Measurements from ENCODE around the gene PSAP. TPM values are rescaled to one million over a fixed set of nuclear protein-coding genes. Genes with fewer than 3 reads are reported as not detected.

PSAP gene
- total RNA-seq, 2 experiments from 2014 or later: 93.1 to 97.0 TPM

DNA sequence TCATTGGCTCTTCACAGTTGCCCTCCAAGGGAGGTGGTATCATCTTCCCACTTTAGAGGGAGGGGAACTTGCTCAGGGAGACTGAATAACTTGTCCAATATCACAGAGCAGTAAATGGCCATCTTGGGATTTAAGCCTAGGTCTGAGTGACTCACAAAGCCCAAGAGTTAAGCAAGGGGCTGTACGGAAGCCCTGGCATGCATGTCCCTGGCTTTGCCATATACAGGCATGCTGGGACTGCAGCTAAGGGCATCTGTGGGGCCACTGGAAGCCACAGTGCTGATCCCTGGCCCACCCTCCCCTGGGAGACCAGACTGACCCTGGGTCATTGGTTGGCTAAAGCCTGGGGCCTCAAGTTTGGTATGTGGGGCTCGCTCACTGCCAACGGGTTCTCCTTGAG is 80.8 kb downstream of the PSAP start:
- no peak for DNase-seq
- peak overlapping the region; percentile 81 for H3K4me3 Mint-ChIP-seq
- no peaks in the 10 kb centered on the region for H3K27me3 Mint-ChIP-seq
- H3K4me1 Mint-ChIP-seq: peaks cover 77% of the 10 kb centered on the region
- no peaks in the 10 kb centered on the region for H3K9me3 Mint-ChIP-seq
- peaks cover 26% of the 10 kb centered on the region for H3K36me3 Mint-ChIP-seq
- H3K27ac Mint-ChIP-seq: peak overlapping the region; percentile 93

DNA sequence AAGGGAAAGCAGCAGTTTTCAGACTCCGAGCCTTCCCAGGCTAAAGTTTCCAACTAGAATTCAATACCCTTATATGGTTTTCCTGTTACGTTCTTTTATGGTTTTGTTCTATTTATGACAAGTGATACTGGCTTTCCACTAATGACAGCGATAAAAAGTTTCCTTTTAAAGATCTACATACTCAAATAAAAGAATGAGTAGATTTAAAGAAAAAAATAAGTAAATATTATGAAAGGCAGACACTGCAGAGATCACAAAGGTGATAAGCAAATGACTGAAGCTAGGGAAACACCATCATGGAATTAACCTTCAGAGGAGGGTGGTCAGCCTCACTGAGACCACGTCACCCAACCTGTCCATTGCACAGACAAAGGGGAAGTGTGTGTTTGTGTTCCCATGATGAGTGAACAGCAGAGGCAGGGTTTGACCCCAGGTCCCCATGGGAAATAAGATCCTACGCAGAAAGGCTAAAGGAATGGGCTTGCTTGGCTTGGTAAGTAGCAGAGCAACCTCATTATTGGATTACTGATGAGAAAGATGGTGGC is 81.7 kb downstream of the PSAP start:
- Mint-ChIP-seq H3K9me3 (no peaks in the 10 kb centered on the region), H3K27me3 (no peaks in the 10 kb centered on the region), H3K27ac (peak overlapping the region; percentile 93), H3K36me3 (peaks cover 27% of the 10 kb centered on the region), H3K4me3 (peak overlapping the region; percentile 81), H3K4me1 (peaks cover 77% of the 10 kb centered on the region)
- no peak for DNase-seq

DNA sequence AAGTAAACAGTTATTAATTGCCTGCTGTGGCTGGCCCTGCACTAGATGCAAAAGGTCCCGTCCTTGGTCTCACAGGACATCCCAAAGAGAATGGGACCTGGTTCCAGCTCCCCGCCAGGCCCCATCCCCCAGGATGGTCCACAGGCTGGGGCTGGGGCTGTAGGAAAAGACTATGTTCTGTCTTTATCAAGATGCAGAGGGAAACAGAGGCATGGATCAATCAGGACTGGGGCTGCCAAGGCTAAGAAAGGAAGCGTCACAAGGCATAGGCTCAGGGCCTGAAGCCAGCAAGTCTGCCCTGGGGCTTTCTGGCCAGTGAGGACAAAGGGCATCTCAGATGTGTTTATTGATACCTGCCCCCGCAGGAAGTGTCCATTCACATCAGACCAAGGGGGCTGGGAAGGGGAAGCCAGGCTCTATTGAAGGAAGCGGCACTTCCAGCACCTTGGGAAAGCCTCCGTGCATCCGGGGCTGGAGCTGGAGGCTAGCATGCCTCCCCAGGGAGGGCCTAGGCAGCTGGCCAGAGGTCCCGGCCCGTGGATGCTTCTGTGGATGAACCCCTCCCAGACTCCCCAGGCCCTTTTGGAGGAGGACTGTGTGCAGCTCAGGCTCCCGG is 83.5 kb downstream of the PSAP start:
- H3K9me3 Mint-ChIP-seq: no peaks in the 10 kb centered on the region
- DNase-seq: no peak
- no peaks in the 10 kb centered on the region for H3K27me3 Mint-ChIP-seq
- H3K36me3 Mint-ChIP-seq: peaks cover 32% of the 10 kb centered on the region
- peak overlapping the region; percentile 93 for H3K27ac Mint-ChIP-seq
- peak overlapping the region; percentile 73 for H3K4me3 Mint-ChIP-seq
- H3K4me1 Mint-ChIP-seq: peaks cover 84% of the 10 kb centered on the region

DNA sequence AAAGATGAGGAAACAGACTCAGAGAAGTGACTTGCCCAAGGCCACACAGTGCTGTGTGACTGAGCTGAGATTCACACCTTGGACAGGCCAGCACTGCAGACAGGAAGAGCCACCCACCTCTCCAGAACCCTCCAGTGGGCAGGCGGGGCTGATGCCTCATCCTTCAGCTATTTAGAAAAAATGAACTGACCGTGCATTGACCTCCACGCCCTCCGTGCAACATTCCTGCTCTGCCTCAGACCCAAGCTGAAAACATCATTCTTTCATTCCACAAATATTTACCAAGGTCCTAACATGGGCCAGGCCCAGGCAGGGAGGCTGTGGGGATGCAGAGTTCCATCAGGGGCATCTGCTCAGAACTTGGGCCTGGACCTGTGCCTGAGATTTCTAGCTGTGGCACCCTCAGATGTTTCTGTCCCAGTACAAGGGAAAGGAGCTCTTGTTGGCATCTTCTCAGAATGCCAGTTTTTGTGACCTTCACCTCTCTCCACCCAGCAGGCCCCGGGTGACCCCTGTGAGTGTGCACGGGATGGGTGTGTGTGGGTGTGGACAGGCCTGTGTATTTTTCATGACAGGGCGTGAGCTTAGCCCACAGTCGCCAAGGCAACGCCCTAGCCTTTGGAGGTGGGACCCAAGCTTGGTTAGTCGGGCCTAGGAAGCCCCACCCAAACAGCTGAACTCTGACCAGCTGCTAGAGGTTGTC is 84.2 kb downstream of the PSAP start:
- Mint-ChIP-seq H3K27me3 (no peaks in the 10 kb centered on the region), H3K27ac (peak overlapping the region; percentile 93), H3K9me3 (no peaks in the 10 kb centered on the region), H3K36me3 (peaks cover 27% of the 10 kb centered on the region), H3K4me1 (peaks cover 83% of the 10 kb centered on the region), H3K4me3 (no peak overlapping the region)
- no peak for DNase-seq

Other genes starting within 250 kb of the PSAP start
- gene C10orf105, start 131.5 kb downstream of the PSAP start, total RNA-seq: under 1 TPM; 0.24 to 0.41 TPM
- gene VSIR, start 77.7 kb downstream of the PSAP start, total RNA-seq: 10 to 100 TPM; 41.4 to 47.3 TPM
- under 1 TPM; 0.84 to 0.87 TPM for gene CHST3, start 113.1 kb upstream of the PSAP start, total RNA-seq
- gene SPOCK2, start 237.3 kb upstream of the PSAP start, total RNA-seq: 100 to 1,000 TPM; 136 to 142 TPM

Measured in activated naive CD8-positive, alpha-beta T cell treated with anti-CD3 and anti-CD28 coated beads for 36 hours (primary cell).